ENCODE data around the gene MAPKAPK3.

MAPKAPK3 gene

GRCh38 chr3:50587806-50588758, 28.9 kb upstream of the MAPKAPK3 start:
- no peak for DNase-seq

GRCh38 chr3:50588759-50589433, 28.1 kb upstream of the MAPKAPK3 start:
- DNase-seq, result no peak

GRCh38 chr3:50591196-50591741, 25.7 kb upstream of the MAPKAPK3 start:
- no peak for DNase-seq

- no peak for DNase-seq
These were observed 24.4 kb upstream of the MAPKAPK3 start for GRCh38 chr3:50592568-50592967.

GRCh38 chr3:50594253-50594785, 22.6 kb upstream of the MAPKAPK3 start:
- no peak for DNase-seq

- DNase-seq, result no peak
These were observed 17.7 kb upstream of the MAPKAPK3 start for GRCh38 chr3:50599115-50599715.

GRCh38 chr3:50599716-50600118, 17.2 kb upstream of the MAPKAPK3 start:
- no peak for DNase-seq

- DNase-seq, result no peak
These were observed 16.7 kb upstream of the MAPKAPK3 start for GRCh38 chr3:50600141-50600753.

GRCh38 chr3:50600841-50601591, 15.9 kb upstream of the MAPKAPK3 start:
- DNase-seq, result no peak

GRCh38 chr3:50602595-50603191, 14.3 kb upstream of the MAPKAPK3 start:
- no peak for DNase-seq

GRCh38 chr3:50603261-50604109, 13.5 kb upstream of the MAPKAPK3 start:
- DNase-seq, result no peak

GRCh38 chr3:50604110-50604621, 12.8 kb upstream of the MAPKAPK3 start:
- DNase-seq, result no peak

GRCh38 chr3:50604628-50605588, 12.0 kb upstream of the MAPKAPK3 start:
- DNase-seq, result no peak

GRCh38 chr3:50605901-50606326, 11.0 kb upstream of the MAPKAPK3 start:
- no peak for DNase-seq

- no peak for DNase-seq
These were observed 10.4 kb upstream of the MAPKAPK3 start for GRCh38 chr3:50606596-50606995.

- DNase-seq, result no peak
These were observed 9.5 kb upstream of the MAPKAPK3 start for GRCh38 chr3:50607271-50608091.

- no peak for DNase-seq
These were observed 8.7 kb upstream of the MAPKAPK3 start for GRCh38 chr3:50608278-50608677.
